GM12891 (cell line): ENCODE results near the gene ARSD. TPM values are rescaled to one million over a fixed set of nuclear protein-coding genes. Genes with fewer than 3 reads are reported as not detected.
A peak's percentile ranks its signal among the peaks of the same experiment; 100 is the strongest.
"Not testable (repeated sequence)": the region's sequence is repeated elsewhere in the genome, so short reads cannot be mapped to it uniquely, and the experiment has no call there.

Experiments
- DNase-seq: peaks from one replicate; pipeline ENCODE4 v3.0.0; 2011; ENCODE audit warnings: low spot score; ENCODE audit not compliant: insufficient read length
- FAIRE-seq: peaks from 2 replicates; lab custom pipeline; 2011; peaks lifted over from hg19 to GRCh38; lab: Jason Lieb, UNC
- PAX5 ChIP-seq: IDR thresholded peaks from 2 replicates; pipeline ENCODE4 v1.6.1; 2011; ENCODE audit warnings: low read length, moderate library complexity, mild to moderate bottlenecking; ENCODE audit not compliant: insufficient read depth, severe bottlenecking
- POLR2A ChIP-seq: IDR thresholded peaks from 2 replicates; pipeline ENCODE4 v1.6.1; 2011; ENCODE audit warnings: low read depth, low read length, control low read depth
- POLR2AphosphoS5 ChIP-seq: IDR thresholded peaks from 2 replicates; pipeline ENCODE4 v1.6.1; 2011; ENCODE audit warnings: low read depth, low read length, control low read depth
- POU2F2 ChIP-seq: IDR thresholded peaks from 2 replicates; pipeline ENCODE4 v1.6.1; 2011; ENCODE audit warnings: low read depth, mild to moderate bottlenecking, control low read depth, low read length, moderate library complexity
- SPI1 ChIP-seq: IDR thresholded peaks from 2 replicates; pipeline ENCODE4 v1.6.1; 2011; ENCODE audit warnings: low read depth, low read length, control low read depth
- TAF1 ChIP-seq: IDR thresholded peaks from 2 replicates; pipeline ENCODE4 v1.6.1; 2011; ENCODE audit warnings: low read depth, low read length, control low read depth
- polyA plus RNA-seq: library from polyadenylated mRNA; unstranded; fragments of >200 nt; gene quantifications from one replicate; pipeline ENCODE4 v1.2.1, GENCODE V29; 2012; ENCODE audit warnings: low read depth, missing spikeins, inconsistent platforms; ENCODE audit not compliant: missing spikeins

The ARSD gene, protein sequence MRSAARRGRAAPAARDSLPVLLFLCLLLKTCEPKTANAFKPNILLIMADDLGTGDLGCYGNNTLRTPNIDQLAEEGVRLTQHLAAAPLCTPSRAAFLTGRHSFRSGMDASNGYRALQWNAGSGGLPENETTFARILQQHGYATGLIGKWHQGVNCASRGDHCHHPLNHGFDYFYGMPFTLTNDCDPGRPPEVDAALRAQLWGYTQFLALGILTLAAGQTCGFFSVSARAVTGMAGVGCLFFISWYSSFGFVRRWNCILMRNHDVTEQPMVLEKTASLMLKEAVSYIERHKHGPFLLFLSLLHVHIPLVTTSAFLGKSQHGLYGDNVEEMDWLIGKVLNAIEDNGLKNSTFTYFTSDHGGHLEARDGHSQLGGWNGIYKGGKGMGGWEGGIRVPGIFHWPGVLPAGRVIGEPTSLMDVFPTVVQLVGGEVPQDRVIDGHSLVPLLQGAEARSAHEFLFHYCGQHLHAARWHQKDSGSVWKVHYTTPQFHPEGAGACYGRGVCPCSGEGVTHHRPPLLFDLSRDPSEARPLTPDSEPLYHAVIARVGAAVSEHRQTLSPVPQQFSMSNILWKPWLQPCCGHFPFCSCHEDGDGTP
- 0.23 TPM for polyA plus RNA-seq

DNA sequence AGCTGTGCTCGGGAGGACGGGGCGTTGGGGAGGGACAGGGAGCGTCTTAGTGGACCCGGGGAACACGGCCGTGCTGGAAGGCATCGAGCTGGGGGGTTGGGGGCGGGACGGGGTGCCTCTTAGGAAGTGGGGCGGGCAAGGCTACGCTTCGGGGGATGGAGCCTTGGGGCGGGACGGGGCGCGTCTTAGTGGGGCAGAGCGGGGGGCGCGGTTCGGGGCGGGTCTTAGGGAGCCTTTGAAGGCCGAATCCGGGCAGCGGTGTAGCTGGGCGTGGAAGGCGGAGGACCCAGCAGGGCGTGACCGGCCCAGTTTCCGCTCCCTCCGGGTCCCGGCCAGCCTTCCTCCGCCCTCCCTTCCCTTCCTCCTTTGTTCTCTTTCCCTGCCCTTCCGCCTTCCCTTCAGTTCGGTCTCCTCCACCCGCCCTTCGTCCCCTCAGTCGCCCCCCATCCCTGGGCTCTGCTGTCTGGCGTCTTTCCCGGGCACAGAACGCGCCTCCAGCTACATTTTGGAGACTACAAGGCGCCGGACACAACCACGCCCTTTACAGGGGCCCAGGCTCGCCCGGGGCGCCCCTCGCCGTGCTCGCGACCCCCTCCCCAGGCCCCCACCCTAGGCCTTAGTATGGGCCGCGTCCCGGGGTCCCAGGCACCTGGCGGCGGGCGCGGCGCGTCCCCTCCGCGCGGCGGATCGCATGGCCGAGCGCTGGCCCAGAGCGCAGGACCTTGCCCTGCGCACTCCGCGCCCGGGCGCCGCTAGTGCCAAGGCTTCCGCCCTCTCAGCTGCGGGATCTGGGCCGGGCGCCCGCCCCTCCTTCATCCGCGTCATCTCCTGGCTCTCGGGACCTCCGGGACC, at the start of gene ARSD:
ARSD (minus strand) TSS at position 757 of the 852 bp plus-strand sequence; CDS start at position 693, 64 bp downstream.
- FAIRE-seq (peak; percentile 38), DNase-seq (peak; percentile 41)
- no peak for TF ChIP-seq POU2F2
- TF ChIP-seq SPI1 = no peak
- peak; percentile 50 for TF ChIP-seq PAX5

DNA sequence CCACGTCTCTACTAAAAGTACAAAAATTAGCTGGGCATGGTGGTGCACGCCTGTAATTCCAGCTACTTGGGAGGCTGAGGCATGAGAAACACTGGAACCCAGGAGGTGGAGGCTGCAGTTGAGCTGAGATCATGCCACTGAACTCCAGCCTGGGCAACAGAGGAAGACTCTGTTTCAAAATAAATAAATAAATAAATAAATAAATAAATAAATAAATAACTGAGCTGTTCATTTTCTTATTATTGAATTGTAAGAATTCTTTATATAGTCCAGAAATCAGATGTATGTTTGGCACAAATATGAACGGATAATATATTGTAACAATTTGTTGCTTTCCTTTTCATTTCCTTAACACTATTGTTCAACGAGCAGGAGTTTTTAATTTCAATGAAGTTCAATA, 49.5 kb upstream of the ARSD start:
- not testable (repeated sequence) for DNase-seq, FAIRE-seq

DNA sequence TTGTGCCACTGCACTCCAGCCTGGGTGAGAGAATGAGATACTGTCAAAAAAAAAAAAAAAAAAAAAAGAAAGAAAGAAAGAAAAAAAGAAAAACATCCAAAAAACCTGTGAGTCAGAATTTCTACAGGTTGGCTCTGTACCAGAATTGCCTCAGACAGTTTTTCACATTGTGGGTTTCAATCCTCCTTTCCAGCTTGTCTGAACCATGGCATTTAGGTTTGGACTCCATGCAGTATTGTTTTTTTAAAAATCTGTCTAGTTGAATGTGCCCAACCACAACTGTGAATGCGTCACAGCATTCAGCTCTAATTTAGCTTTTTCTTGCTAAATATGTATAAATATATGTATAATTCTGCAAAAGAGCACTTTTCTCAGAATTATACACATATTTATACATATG, 45.8 kb upstream of the ARSD start:
- TF ChIP-seq POLR2A = no peak
- DNase-seq (no peak), FAIRE-seq (no peak)

DNA sequence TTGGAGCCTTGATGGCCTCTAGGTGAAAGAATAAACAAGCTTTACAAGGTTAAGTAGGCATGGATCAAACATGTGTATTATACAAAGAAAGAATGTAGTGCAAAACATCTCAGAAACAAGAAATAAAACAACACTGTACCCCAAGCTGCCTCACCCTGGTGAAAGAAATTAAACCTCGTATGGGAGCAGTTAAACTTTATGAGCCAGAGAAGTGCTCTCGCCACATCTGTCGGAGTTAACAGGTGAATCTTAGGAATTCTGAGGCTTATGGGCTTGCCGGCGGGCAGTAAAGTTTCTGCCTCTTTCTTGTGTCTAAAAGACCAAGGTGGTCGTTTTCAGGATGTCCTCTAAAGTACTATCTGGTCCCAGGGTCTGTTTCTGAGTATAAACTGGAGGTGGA, 43.3 kb upstream of the ARSD start:
- DNase-seq (no peak), FAIRE-seq (no peak)
- no peak for TF ChIP-seq SPI1
- TF ChIP-seq TAF1 = no peak
- no peak for TF ChIP-seq PAX5
- no peak for TF ChIP-seq POLR2A
- no peak for TF ChIP-seq POLR2AphosphoS5

DNA sequence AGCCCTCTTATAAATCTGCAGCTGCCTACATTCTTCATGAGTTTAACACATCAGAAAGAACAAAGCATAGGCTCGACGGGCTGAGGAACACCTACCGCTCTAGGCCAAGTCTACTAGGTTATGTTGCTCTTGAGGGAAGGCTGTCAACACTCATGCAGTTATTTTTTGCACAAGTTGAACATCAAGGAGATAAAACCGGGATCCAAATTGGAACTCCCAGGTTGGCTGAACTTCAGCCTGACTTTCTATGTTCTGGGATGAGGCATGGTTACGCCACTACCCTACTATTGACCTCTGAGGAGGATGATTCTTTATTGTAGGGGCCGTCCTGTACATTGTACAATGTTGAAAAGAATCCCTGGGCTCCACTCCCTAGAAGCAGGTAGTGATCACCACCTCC, 39.9 kb upstream of the ARSD start:
- TF ChIP-seq TAF1 = no peak
- no peak for TF ChIP-seq SPI1
- no peak for TF ChIP-seq PAX5
- TF ChIP-seq POLR2AphosphoS5 = no peak
- TF ChIP-seq POU2F2 = no peak
- no peak for TF ChIP-seq POLR2A
- DNase-seq = no peak
- no peak for FAIRE-seq

DNA sequence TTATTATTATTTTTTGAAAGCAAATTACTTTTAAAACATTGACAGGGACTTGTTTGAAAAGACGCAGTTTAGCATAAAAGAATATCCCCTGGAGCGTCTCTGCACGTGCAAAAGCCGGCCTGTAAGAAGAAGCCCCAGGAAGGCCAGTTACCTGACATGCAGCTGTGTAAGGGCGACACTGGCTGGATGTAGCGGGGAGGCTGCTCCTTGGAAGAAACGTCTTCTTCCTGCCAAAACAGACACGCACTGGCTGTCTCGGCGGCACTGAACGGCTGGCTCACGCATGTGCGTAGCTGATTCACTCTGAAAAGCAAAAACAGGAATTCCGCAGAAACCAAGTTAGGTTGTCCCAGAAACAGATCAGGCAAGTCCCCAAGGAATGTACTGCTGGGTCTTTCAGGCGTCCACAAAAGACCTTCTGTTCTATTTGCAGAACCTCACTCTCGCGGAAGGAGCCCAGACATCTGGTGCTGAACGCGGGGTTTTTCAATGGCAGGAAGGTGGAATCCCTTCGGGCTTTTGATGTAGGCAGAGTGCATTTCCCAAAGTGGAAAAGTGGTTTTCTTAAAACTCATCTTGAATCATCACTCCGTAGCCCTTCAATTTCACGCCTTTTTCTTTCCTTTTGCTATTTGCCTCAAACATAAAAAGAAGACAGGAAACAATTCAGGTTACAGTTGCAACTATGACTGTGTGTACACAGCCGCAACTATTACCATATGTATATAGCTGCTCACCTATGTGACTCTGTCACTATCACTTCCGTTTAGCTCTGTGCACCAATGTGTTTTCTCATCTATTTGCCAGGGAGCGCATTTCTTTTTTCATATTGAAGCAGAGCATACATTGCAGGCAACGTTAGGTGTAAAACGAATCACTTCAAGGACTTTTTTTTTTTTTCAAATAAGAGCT, 39.1 kb upstream of the ARSD start:
- TF ChIP-seq PAX5 (no peak), POU2F2 (no peak), TAF1 (no peak)

DNA sequence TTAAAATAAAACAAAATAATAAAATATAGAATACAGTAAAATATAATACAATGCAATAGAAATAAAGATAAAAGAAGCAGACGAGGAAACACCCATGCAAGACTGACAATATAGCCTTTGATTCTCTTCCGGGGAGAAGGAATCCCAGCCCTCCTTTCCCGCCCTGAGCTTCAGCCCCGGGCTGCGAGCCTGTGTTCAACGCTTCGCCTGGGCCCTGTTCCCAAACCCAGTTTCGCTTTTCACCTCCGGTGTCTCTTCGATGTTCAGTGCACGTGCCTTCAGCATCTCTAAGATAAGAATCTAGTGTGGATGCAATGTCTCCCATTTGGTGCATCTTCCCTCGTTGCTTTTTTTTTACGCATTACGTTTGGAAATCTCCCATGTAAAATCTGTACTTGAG, 38.4 kb upstream of the ARSD start:
- DNase-seq (no peak), FAIRE-seq (no peak)
- TF ChIP-seq SPI1 (no peak), TAF1 (no peak), POLR2A (no peak), PAX5 (no peak), POLR2AphosphoS5 (no peak), POU2F2 (no peak)

More for the DNA sequence above, 39.1 kb upstream of the ARSD start:
- DNase-seq = no peak
- no peak for FAIRE-seq

DNA sequence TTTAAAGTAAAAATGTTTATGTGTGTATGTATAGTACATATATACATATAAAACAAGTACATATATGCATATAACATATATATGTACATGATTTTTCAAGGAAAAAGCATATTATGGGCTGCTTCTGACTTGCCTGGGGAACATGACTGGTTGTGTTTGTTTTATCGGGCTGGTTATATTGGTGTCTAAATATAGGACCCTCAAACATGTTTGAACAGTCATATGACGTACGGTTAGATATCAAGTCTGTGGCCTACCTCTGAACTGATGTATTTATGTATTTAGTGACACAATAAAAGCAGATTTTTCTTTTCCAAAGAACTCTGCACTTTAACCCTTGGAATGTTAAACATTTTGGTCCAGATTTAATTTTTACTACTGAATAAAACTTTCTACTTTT, 37.9 kb upstream of the ARSD start:
- TF ChIP-seq SPI1 = no peak
- TF ChIP-seq PAX5 = no peak
- TF ChIP-seq POLR2A = no peak
- TF ChIP-seq POLR2AphosphoS5 = no peak
- no peak for TF ChIP-seq POU2F2
- no peak for TF ChIP-seq TAF1
- FAIRE-seq = no peak

DNA sequence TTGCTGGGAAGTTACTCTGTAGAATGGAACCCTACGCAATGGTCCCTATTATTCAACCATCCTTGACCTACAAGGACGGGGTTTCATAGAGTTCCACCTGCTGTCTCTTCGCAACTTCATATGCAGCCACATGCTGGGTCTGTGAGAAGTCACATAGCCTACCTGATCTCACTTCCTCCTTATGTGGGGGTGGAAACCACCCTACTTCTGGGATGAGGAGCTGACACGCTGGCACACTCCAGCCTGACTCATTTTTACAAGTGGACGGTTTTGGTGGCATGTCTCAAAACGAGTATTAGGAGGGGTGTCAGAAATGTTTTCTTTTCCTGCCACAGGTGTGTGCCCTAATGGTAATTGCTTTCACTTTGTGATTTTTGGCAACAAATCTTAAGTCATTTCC, 36.8 kb upstream of the ARSD start:
- TF ChIP-seq PAX5 (no peak), SPI1 (peak; percentile 53), POLR2A (no peak)
- no peak for DNase-seq
- no peak for FAIRE-seq

More for the DNA sequence above, 37.9 kb upstream of the ARSD start:
- no peak for DNase-seq

DNA sequence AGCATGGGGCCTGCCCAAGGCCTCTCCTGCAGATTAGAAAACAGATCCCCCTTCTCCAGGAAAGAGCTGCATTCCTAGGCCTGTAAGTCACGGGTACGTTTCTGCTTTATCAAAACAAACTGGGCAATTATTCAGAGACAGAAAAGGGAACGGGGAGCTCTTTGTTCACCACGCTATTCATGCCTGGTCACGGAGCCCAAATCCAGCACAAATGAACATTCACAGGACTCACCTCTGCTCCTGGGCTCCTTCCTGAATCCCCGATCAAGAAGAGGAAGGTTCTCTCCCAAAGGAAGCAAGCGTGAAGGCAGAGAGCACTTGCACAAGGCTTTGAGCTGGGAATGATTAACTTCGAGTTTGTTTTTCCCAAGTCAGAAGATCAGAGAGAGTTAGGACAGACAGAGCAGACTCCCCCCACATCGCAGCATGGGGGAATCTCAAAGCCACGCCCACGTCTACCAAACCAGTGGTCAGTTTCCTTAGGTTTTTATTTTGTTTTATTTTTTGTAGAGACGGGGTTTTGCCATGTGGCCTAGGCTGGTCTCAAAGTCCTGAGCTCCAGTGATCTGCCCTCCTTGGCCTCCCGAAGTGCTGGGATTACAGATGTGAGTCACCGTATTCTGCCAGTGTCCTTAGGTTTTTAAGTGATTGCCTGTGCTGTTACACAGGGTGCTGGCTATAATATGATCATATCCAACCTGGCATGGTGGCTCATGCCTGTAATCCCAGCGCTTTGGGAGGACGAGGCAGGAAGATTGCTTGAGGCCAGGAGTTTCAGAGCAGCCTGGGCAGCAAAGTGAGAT, 35.1 kb upstream of the ARSD start:
- DNase-seq, FAIRE-seq: not testable (repeated sequence)

DNA sequence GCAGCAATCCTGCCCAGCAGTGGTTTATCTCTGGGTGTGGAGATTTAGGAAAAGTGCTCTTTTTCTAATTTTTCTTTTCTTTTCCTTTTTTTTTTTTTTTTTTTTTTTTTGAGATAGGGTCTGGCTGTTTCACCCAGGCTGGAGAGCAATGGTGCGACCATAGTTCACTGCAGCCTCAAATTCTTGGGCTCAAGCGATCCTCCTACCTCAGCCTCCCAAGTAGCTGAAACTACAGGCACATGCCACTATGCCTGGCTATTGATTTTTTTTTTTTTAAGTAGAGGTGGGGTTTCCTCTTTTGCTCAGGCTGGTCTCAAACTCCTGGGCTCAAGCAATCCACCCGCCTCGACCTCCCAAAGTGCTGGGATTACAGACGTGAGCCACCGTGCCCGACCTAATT, 34.3 kb upstream of the ARSD start:
- DNase-seq, FAIRE-seq: not testable (repeated sequence)
